Activated CD4-positive, alpha-beta T cell treated with anti-CD3 and anti-CD28 coated beads, Interleukin-2, amount 50 U/mL, for 16 hours (primary cell): ENCODE results near the gene RPS6KL1.

Experiments
- DNase-seq: peaks from one replicate; pipeline ENCODE4 v3.0.0-alpha.2; 2020

Gene RPS6KL1, protein sequence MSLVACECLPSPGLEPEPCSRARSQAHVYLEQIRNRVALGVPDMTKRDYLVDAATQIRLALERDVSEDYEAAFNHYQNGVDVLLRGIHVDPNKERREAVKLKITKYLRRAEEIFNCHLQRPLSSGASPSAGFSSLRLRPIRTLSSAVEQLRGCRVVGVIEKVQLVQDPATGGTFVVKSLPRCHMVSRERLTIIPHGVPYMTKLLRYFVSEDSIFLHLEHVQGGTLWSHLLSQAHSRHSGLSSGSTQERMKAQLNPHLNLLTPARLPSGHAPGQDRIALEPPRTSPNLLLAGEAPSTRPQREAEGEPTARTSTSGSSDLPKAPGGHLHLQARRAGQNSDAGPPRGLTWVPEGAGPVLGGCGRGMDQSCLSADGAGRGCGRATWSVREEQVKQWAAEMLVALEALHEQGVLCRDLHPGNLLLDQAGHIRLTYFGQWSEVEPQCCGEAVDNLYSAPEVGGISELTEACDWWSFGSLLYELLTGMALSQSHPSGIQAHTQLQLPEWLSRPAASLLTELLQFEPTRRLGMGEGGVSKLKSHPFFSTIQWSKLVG

GRCh38 chr14:74922752-74923401 lies at the start of gene RPS6KL1:
Gene RPS6KL1, minus strand, starts transcription at chr14:74923260. Its CDS starts 1,719 bp downstream, at chr14:74921541.
- DNase-seq, result peak; percentile 85

GRCh38 chr14:74968811-74969210 lies 45.8 kb upstream of the RPS6KL1 start:
- no peak for DNase-seq

DNA sequence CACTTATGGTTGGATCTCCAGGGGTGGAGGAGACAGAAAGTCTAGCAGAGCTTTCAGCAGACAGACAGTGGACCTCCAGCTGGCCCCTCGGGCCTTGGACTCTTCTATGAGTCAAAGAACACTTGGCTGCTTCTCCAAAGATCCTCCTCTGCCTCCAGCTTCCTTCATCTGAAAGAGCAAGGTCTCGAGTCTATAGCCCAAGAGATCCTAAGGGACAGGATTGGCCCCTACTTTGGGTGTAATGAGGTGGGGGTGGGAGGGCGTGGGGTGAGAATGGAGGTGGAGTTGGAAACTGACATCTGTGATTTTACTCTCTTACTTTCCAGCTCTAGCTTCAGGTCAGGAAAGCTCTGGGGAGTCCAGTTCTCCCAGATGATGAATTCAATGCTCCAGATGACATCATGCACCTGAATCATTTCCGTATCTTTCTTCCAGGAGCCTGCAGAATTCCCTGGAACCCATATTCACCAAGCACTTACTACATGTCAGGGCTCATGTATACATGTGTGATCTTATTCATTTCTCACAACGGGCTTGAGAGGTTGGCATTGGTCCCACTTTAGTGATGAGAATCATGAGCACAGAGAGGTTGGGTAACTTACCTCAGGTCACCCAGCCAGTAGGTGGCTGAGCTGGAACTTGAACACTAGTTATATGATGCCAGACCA lies 42.6 kb upstream of the RPS6KL1 start:
- no peak for DNase-seq

- no peak for DNase-seq
Observed at GRCh38 chr14:74964787-74965485, 41.9 kb upstream of the RPS6KL1 start.

- DNase-seq, result no peak
Observed at GRCh38 chr14:74963705-74964271, 40.7 kb upstream of the RPS6KL1 start.

DNA sequence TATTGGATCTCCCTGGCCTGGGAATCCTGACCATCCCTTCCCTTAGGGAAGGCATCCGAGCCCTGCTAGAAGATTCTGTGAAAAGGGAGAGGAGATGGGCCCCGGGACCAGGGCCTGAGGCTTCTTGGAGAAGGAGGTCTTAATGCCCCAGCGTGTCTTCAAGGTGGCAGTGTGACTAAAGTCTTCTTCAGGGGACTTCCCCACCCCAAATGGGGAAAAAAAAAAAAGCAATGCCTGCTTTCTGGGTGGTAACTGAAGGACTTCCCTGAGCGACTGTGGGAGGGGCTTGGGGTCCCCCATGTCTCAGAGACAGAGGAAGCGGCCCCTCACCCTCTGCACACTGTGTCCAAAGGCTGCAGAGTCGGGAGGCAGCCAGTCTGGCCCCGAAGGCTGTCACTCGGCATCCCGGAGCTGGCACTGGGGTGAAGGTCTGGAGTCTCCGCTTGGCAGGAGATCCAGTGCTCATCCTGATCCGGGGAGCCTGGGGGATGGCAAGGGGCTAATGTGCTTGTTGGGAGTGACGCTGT lies 40.2 kb upstream of the RPS6KL1 start:
- DNase-seq, result no peak

DNA sequence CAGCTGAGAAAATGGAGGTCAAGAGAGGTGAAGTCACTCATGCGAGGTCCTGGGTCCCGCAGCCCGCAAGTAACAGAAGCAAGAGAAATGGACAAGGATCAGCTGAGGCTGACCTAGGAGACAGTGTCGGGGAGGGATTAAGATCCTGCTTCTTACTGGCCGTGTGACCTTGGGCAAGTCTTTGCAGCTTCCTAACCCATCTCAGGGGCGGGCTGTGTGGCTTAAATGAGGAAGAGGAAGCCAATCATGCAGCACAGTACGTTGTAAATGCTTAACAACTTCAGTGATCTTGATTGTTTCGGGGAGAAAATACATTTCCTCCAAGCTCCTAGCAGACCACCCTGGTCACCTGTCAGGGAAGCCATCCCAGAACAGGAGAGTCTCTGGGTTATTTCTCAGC lies 39.4 kb upstream of the RPS6KL1 start:
- DNase-seq, result no peak

DNA sequence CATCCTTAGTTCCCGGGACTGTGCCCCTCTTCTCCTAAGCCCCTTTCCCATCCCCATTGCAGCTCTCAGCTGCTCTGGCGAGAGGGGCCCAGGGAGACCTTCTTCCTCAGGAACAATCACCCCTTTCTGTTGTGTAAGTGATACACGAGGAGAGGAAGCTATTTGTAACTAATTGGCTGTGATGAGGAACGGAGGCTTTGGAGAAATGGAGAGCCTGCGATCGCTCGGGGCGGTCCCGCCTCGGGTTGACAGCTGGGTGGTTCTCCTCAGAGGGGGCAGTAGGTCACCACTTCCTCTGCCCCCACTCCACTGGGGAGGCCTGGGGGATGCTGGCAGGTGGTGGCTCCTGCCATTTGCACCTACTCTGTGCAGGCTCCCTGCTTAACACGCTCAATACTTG lies 39.0 kb upstream of the RPS6KL1 start:
- no peak for DNase-seq

- DNase-seq, result no peak
Observed at GRCh38 chr14:74961238-74961911, 38.3 kb upstream of the RPS6KL1 start.

DNA sequence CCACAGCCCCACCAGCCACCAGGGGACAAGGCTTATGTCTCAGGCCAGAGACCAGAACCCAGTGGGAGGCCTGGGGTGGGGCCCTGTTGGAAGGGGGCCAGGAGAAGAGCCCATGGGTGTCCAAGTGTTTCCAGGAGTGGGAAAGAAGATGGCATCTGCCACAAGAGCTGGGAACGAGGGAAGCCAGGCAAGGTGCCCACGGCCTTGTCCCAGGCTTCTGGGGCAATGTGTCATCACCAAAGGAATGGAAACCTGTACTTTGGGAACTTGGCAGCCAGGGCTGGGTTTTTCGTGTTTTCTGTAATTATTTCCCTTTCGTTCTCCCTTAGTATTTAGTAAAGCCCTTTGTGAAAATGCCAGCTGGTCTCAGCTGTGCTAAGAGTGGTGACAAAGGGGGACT lies 37.7 kb upstream of the RPS6KL1 start:
- no peak for DNase-seq

DNA sequence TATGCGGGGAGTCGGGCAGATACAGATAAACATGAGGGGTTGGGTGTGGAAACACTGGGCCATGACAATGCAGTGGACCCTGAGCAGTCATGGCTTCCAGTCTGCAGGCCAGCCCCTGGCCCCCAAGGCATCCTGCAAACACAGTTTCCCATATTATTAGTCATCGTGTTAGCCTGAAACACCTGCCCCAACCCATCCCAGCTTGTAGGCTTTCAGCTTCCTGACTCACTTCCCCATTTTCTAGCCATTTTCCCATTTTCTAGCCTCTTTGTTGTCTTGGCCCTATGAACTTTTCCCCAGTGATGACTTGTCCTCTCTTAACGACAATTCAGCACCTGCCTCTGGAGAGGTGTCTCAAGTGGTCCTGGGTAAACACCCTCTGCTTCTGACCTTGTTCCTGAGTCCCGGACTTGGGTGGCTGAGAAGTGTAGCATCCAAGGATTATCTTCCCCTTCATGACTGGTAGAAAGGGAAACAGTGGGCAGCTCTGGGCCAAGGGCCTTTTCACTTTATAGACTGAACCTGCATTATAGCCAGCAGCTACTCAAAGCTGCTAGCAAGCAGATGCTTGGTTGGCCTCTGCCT lies 36.6 kb upstream of the RPS6KL1 start:
- no peak for DNase-seq

DNA sequence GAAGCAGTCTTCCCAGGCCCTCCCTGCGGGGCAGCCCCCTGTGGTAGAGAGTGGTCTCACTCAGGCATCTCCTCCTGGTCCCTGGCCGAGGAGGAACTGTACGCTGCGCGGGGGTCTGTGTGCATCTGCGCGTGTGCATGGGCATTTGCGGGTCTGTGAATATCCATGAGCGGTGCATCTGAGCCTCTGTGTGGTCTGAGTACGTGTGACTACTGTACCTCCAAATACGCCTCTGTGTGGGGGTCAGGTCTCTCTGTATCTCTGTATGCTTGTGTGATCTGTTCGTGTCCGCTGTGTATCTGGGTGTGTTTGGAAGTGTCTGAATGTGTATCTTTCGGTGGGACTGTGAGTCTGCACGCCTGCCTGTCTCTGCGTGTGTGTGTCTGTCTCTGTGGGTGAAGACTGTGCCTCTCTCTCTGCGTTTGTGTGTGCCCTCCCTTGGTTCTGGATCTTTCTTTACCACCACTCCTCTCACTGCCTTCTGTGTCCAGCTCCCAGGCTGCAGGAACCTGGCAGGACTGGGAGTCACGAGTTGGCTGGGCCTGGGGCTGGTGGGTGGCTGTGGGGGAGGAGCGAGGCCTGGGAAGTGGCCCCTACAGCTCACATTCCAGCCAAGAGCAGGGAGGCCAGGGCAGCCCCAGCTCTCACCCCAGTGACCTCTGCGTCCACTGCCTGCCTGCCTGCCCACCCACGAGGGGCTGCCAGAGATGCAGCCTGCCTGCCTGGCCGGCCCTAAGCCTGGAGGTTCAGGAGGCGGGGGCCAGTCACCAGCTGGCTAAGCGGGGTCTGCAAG lies 33.4 kb upstream of the RPS6KL1 start:
- no peak for DNase-seq

DNA sequence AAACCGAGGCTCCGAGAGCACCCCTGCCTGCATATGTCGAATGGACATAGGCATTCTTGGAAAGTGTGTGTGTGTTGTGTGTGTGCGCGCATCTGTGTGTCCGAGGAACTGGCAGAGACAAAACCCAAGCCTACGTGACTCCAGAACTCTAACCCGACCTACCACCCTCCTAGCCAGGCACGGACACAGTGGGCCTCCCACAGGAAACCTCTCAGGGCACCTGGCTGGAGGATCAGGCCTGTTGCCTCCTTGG lies 32.9 kb upstream of the RPS6KL1 start:
- DNase-seq, result no peak

- DNase-seq, result peak; percentile 14
Observed at GRCh38 chr14:74955229-74956026, 32.4 kb upstream of the RPS6KL1 start, which contains the start of gene PGF. Gene PGF, minus strand, starts transcription at chr14:74955597. Its CDS starts 355 bp downstream, at chr14:74955242.

GRCh38 chr14:74954947-74955228 lies 31.8 kb upstream of the RPS6KL1 start:
- no peak for DNase-seq

DNA sequence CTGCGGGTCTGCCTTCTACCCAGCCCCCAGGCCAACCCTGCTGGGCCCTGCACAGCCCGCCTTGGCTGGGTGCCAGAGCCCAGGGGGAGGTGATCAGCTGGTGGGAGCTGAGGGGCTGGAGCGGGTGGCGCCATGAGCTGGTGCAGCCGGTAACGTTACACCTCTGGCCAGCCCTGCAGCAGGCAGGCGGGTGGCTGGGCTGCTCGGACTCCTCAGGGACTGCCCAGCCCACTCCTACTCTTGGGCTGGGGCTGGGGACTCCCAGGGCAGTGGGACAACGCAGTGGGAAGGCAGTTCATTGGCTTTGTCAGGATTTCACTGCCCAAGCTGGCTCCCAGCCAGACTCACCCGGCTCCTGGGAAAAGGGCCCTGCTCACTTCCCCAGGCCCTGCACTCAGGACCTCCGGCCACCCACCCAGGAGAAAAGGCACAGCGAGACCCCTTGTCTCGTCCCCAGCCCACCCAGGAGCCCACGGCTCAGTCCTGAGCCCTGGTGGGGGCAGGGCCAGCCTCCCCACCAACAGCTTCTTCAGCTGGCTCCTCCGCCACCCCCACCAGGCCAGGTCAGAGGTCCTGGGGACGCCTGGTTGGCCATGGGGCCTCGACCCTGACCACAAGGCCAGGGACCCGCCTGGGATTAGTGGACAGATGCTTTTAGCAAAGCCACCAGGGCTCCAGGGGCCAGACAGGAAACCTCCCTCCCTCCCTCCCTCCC lies 31.3 kb upstream of the RPS6KL1 start:
- no peak for DNase-seq

DNA sequence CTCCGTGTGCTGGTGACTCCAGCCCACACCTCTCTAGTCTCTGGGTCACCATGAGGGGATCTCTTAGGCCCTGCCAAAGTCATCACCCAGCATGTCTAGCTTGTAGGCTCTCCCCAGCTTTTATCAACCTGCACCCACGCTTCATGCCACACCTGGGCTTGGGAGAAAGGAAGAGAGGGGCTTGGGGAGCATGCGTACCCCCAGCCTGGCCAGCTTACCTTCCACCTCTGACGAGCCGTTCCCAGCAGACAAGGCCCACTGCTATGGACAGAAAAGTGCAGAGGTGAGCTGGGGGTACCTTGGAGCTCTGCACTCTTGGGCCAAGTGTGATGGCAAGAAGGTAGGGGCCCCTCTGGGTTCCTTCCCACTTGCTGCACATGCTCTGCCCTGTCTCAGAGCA lies 30.6 kb upstream of the RPS6KL1 start:
- DNase-seq, result no peak

GRCh38 chr14:74952697-74953484 lies 29.8 kb upstream of the RPS6KL1 start:
- no peak for DNase-seq
